Retina (tissue), 1 donor: ENCODE measurements around the gene ARF5.
A peak's percentile ranks its signal among the peaks of the same experiment; 100 is the strongest.
"Not testable (repeated sequence)": the region's sequence is repeated elsewhere in the genome, so short reads cannot be mapped to it uniquely, and the experiment has no call there.

Source experiments
- DNase-seq: peaks from one replicate; pipeline ENCODE4 v3.0.0-alpha.2; 2016

The ARF5 gene

GRCh38 chr7:127588019-127588696, at the start of gene ARF5:
ARF5 (plus strand) TSS chr7:127588411; CDS start chr7:127588499, 88 bp downstream.
- DNase-seq = peak; percentile 86

GRCh38 chr7:127539116-127539515, 49.1 kb upstream of the ARF5 start:
- no peak for DNase-seq

- not testable (repeated sequence) for DNase-seq
Observed at GRCh38 chr7:127540461-127540860, 47.8 kb upstream of the ARF5 start.

GRCh38 chr7:127541548-127541947, 46.7 kb upstream of the ARF5 start:
- DNase-seq = no peak

GRCh38 chr7:127546313-127546712, 41.9 kb upstream of the ARF5 start:
- no peak for DNase-seq

- DNase-seq = no peak
Observed at GRCh38 chr7:127550247-127550646, 38.0 kb upstream of the ARF5 start.

GRCh38 chr7:127551941-127552340, 36.3 kb upstream of the ARF5 start:
- DNase-seq = no peak

GRCh38 chr7:127556404-127556803, 31.8 kb upstream of the ARF5 start:
- DNase-seq = no peak

- no peak for DNase-seq
Observed at GRCh38 chr7:127557803-127558202, 30.4 kb upstream of the ARF5 start.

GRCh38 chr7:127566242-127566641, 22.0 kb upstream of the ARF5 start:
- DNase-seq = no peak

GRCh38 chr7:127568034-127568433, 20.2 kb upstream of the ARF5 start:
- DNase-seq = not testable (repeated sequence)

- no peak for DNase-seq
Observed at GRCh38 chr7:127571741-127572505, 16.3 kb upstream of the ARF5 start.

- no peak for DNase-seq
Observed at GRCh38 chr7:127578036-127578684, 10.1 kb upstream of the ARF5 start.

- no peak for DNase-seq
Observed at GRCh38 chr7:127578711-127579275, 9.4 kb upstream of the ARF5 start.

GRCh38 chr7:127580612-127581011, 7.6 kb upstream of the ARF5 start:
- DNase-seq = no peak

- DNase-seq = no peak
Observed at GRCh38 chr7:127581716-127582115, 6.5 kb upstream of the ARF5 start.

GRCh38 chr7:127582361-127582760, 5.8 kb upstream of the ARF5 start:
- no peak for DNase-seq

GRCh38 chr7:127584648-127585043, 3.6 kb upstream of the ARF5 start:
- DNase-seq = no peak

GRCh38 chr7:127585044-127585953, 2.9 kb upstream of the ARF5 start, which contains the start of gene GCC1:
GCC1 (minus strand) TSS chr7:127585596; CDS start chr7:127585182, 414 bp downstream.
- DNase-seq = peak; percentile 96

- no peak for DNase-seq
Observed at GRCh38 chr7:127586346-127586745, 1.9 kb upstream of the ARF5 start.

GRCh38 chr7:127587663-127588018, 570 bp upstream of the ARF5 start:
- DNase-seq = no peak
